A673 (cell line): Measurements from ENCODE around the gene SMARCA4.

Experiments
- CTCF ChIP-seq: fragments of 300-800, 200-600 bp; sonication (generic); conservative IDR thresholded peaks from 2 replicates; pipeline ENCODE4 v1.5.1; 2017; ENCODE audit warnings: low read depth, mild to moderate bottlenecking, antibody characterized with exemption, low read length, moderate library complexity, mixed read lengths
- EZH2 ChIP-seq: fragments of 200-600 bp; sonication (generic); IDR thresholded peaks from 2 replicates; pipeline ENCODE4 v1.6.1; 2017; ENCODE audit warnings: borderline replicate concordance, low read depth, mild to moderate bottlenecking, mixed read lengths, antibody characterized with exemption, low read length; ENCODE audit not compliant: poor library complexity, severe bottlenecking

- TF ChIP-seq CTCF (no peak), EZH2 (no peak)
These were observed 144.3 kb downstream of the SMARCA4 start for GRCh38 chr19:11105014-11105636.
